Caco-2 (cell line): ENCODE measurements around the gene ATL1. TPM values are rescaled to one million over a fixed set of nuclear protein-coding genes. Genes with fewer than 3 reads are reported as not detected.

Experiments used
- BruUV-seq: library from RNA; stranded (reverse); fragments of 400-500 nt; replicated peaks from 2 replicates; lab custom pipeline; 2021; lab: Mats Ljungman, UMichigan
- CTCF ChIA-PET: fragments of 300-600 bp; sonication (Branson Sonifier 250); formaldehyde crosslinking; loops from one replicate; lab custom pipeline; 2022; ENCODE audit warnings: antibody characterized with exemption; lab: Charles Lee
- POLR2A ChIA-PET: fragments of 300-600 bp; sonication (Branson Sonifier 250); formaldehyde crosslinking; loops from one replicate; lab custom pipeline; 2022; ENCODE audit warnings: antibody characterized with exemption; lab: Charles Lee
- DNase-seq, 2 experiments: peaks; one replicate each; pipeline versions ENCODE4 v3.0.0 to v3.0.0-alpha.2; 2020 to 2022
- H3K27me3 ChIP-seq: replicated peaks from 2 replicates; pipeline ENCODE4 v1.6.0; 2011; ENCODE audit warnings: low read length; ENCODE audit not compliant: control insufficient read depth, insufficient read depth
- H3K36me3 ChIP-seq: 2 replicates; pipeline ENCODE4 v1.5.1; 2011; ENCODE audit warnings: low read length; ENCODE audit not compliant: control insufficient read depth, insufficient read depth
- H3K4me1 ChIP-seq: fragments of 250-450 bp; sonication (Bioruptor Pico); 2 replicates; pipeline ENCODE4 v1.5.1; 2020; ENCODE audit warnings: mild to moderate bottlenecking
- H3K4me3 ChIP-seq: 2 replicates; pipeline ENCODE4 v1.5.1; 2011; ENCODE audit warnings: low read depth, mild to moderate bottlenecking, control low read depth, low read length
- H3K9me3 ChIP-seq: fragments of 250-450 bp; sonication (Bioruptor Pico); 2 replicates; pipeline ENCODE4 v1.5.1; 2020; ENCODE audit warnings: mild to moderate bottlenecking, moderate library complexity
- H3K27ac Mint-ChIP-seq: one replicate; pipeline ENCODE4 v1.8.0; 2022; ENCODE audit warnings: mixed read lengths; ENCODE audit not compliant: unreplicated experiment
- H3K27me3 Mint-ChIP-seq: one replicate; pipeline ENCODE4 v1.8.0; 2022; ENCODE audit warnings: mixed read lengths; ENCODE audit not compliant: insufficient read depth, unreplicated experiment
- H3K36me3 Mint-ChIP-seq: one replicate; pipeline ENCODE4 v1.8.0; 2022; ENCODE audit warnings: mild to moderate bottlenecking, mixed read lengths; ENCODE audit not compliant: insufficient read depth, unreplicated experiment
- H3K4me1 Mint-ChIP-seq: one replicate; pipeline ENCODE4 v1.8.0; 2022; ENCODE audit warnings: low read depth, mixed read lengths; ENCODE audit not compliant: unreplicated experiment
- H3K4me3 Mint-ChIP-seq: one replicate; pipeline ENCODE4 v1.8.0; 2022; ENCODE audit warnings: mild to moderate bottlenecking, moderate library complexity, mixed read lengths; ENCODE audit not compliant: unreplicated experiment
- H3K9me3 Mint-ChIP-seq: one replicate; pipeline ENCODE4 v1.8.0; 2022; ENCODE audit warnings: mixed read lengths; ENCODE audit not compliant: unreplicated experiment
- intact Hi-C: fragments of 100-400 bp; cut with micrococcal nuclease; formaldehyde crosslinking; loops from one replicate; pipeline ENCODE4 v1.10.0; 2022; ENCODE audit not compliant: unreplicated experiment
- total RNA-seq: library from RNA; stranded (reverse); gene quantifications from 2 replicates; pipeline ENCODE4 v1.2.3, GENCODE V29; 2022
- TF ChIP-seq, protein P1 (sequence below), 2 experiments: fragments of 200-600 bp in 1 of 2; IDR thresholded peaks; 1 replicate in 1 of 2; 2 replicates in 1 of 2; pipeline versions ENCODE4 v1.5.1 to v1.8.0; 2011 to 2022; ENCODE audit warnings: antibody characterized with exemption in 1 of 2, control low read depth in 1 of 2, inconsistent platforms in 1 of 2, low read depth in 1 of 2, low read length in 1 of 2, mild to moderate bottlenecking in 1 of 2, moderate library complexity in 1 of 2; ENCODE audit not compliant: insufficient read depth in 1 of 2, severe bottlenecking in 1 of 2, unreplicated experiment in 1 of 2

ATL1 gene
- total RNA-seq, 1 experiment from 2014 or later: 1.1 TPM

- Histone ChIP-seq H3K4me3 (peak overlapping the region; percentile 75), H3K27me3 (no peaks in the 10 kb centered on the region), H3K36me3 (no peaks in the 10 kb centered on the region), H3K9me3 (no peaks in the 10 kb centered on the region), H3K4me1 (peaks cover 28% of the 10 kb centered on the region)
- Mint-ChIP-seq H3K4me1 (no peaks in the 10 kb centered on the region), H3K36me3 (peaks cover 21% of the 10 kb centered on the region), H3K9me3 (no peaks in the 10 kb centered on the region), H3K27ac (no peak overlapping the region), H3K4me3 (no peak overlapping the region), H3K27me3 (no peaks in the 10 kb centered on the region)
- TF ChIP-seq, protein P1, sequence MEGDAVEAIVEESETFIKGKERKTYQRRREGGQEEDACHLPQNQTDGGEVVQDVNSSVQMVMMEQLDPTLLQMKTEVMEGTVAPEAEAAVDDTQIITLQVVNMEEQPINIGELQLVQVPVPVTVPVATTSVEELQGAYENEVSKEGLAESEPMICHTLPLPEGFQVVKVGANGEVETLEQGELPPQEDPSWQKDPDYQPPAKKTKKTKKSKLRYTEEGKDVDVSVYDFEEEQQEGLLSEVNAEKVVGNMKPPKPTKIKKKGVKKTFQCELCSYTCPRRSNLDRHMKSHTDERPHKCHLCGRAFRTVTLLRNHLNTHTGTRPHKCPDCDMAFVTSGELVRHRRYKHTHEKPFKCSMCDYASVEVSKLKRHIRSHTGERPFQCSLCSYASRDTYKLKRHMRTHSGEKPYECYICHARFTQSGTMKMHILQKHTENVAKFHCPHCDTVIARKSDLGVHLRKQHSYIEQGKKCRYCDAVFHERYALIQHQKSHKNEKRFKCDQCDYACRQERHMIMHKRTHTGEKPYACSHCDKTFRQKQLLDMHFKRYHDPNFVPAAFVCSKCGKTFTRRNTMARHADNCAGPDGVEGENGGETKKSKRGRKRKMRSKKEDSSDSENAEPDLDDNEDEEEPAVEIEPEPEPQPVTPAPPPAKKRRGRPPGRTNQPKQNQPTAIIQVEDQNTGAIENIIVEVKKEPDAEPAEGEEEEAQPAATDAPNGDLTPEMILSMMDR (IDR thresholded peaks at IDR 0.05; ENCODE audit: insufficient read depth in 1 of 2, low read depth in 1 of 2, low read length in 1 of 2, severe bottlenecking in 1 of 2, unreplicated experiment in 1 of 2): no peak
- peak; percentile 48 to 50 for DNase-seq
- ChIA-PET CTCF (interaction anchor here (1.6 kb wide), 1 partner anchor 46 kb away, joined by 3 read pairs; no protein-coding TSS in a partner anchor), POLR2A (no interaction called here)
- intact Hi-C loops: no loop called here
- BruUV-seq: TSS peak; percentile 22
Measured at GRCh38 chr14:50666772-50667683, 107.1 kb downstream of the ATL1 start.

GRCh38 chr14:50667684-50667995 is 107.7 kb downstream of the ATL1 start:
- no peak overlapping the region for H3K27ac Mint-ChIP-seq
- H3K9me3 Mint-ChIP-seq: no peaks in the 10 kb centered on the region
- Histone ChIP-seq H3K4me3 (peak overlapping the region; percentile 75), H3K9me3 (no peaks in the 10 kb centered on the region), H3K4me1 (peaks cover 28% of the 10 kb centered on the region), H3K36me3 (no peaks in the 10 kb centered on the region), H3K27me3 (no peaks in the 10 kb centered on the region)
- H3K27me3 Mint-ChIP-seq: no peaks in the 10 kb centered on the region
- POLR2A ChIA-PET: interaction anchor here (0.6 to 1.0 kb wide), 2 partner anchors 10 to 1760 kb away, joined by 3 to 4 read pairs; no protein-coding TSS in a partner anchor
- BruUV-seq: no TSS peak
- CTCF ChIA-PET: interaction anchor here (1.1 kb wide), 1 partner anchor 106 kb away, joined by 5 read pairs; no protein-coding TSS in a partner anchor
- intact Hi-C loops: no loop called here
- peaks cover 21% of the 10 kb centered on the region for H3K36me3 Mint-ChIP-seq
- H3K4me3 Mint-ChIP-seq: no peak overlapping the region
- peak; percentile 67 to 74 for DNase-seq
- no peaks in the 10 kb centered on the region for H3K4me1 Mint-ChIP-seq
- TF ChIP-seq, protein P1 (IDR thresholded peaks at IDR 0.05; ENCODE audit: insufficient read depth in 1 of 2, low read depth in 1 of 2, low read length in 1 of 2, severe bottlenecking in 1 of 2, unreplicated experiment in 1 of 2): peak in 1 of 2 experiments; percentile 19

DNA sequence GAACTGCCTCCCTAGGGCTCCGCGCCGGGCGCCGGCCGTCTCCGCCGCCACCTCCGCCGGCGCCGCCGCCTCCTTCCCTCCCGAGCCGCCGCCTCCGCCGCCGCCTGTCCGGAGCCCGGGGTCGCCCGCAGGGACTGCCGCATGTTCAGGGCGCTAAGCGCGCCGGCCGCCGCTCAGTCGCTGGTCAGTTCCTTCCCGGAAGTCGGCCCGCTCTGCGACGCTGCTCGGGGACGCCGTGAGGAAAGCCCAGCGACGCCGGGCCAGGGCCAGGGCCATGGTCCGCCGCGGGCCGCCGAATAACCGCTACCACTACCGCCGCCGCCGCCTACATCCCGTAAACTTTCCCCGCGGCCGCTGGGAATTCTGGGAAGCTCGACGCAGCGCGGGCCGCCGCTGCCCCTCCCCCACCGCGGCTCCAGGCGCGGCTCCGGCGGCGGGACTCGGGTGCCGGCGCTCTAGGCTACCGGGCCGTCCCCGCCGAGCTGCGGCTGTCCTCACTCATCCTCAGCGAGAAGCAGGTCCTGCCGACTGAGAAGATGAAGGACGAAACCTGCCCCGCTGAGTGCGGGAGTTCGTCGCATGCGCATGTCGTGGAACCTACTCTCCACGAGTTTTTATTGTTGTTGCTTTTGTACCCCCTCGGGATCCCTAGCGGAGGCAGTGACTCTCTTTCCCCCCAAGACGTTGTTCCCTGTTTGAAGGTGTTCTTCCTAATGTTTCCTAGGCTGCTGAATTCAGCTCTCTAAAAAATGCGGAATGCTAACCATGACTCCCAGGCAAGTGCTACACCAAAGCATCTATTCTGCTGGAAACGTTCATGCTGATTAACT is 108.3 kb downstream of the ATL1 start, which contains the start of gene SAV1:
Gene SAV1 (minus strand): TSS at position 311 of the 830 bp plus-strand sequence. CDS start 339 bp downstream, outside the sequence.
- intact Hi-C loops: no loop called here
- TF ChIP-seq, protein P1 (IDR thresholded peaks at IDR 0.05; ENCODE audit: insufficient read depth in 1 of 2, low read depth in 1 of 2, low read length in 1 of 2, severe bottlenecking in 1 of 2, unreplicated experiment in 1 of 2): no peak
- BruUV-seq: no TSS peak
- Mint-ChIP-seq H3K4me1 (no peaks in the 10 kb centered on the region), H3K27me3 (no peaks in the 10 kb centered on the region), H3K36me3 (peaks cover 21% of the 10 kb centered on the region), H3K27ac (no peak within 1 kb of the TSS), H3K4me3 (no peak within 1 kb of the TSS), H3K9me3 (no peaks in the 10 kb centered on the region)
- H3K9me3 ChIP-seq: no peaks in the 10 kb centered on the region
- H3K4me1 ChIP-seq: peaks cover 28% of the 10 kb centered on the region
- peak; percentile 80 to 87 for DNase-seq
- H3K4me3 ChIP-seq: peak within 1 kb of the TSS; percentile 75
- POLR2A ChIA-PET: interaction anchor here (0.6 to 1.0 kb wide), 4 partner anchors 9 to 1759 kb away, joined by 3 to 4 read pairs (median 3); no protein-coding TSS in a partner anchor
- H3K36me3 ChIP-seq: no peaks in the 10 kb centered on the region
- no peaks in the 10 kb centered on the region for H3K27me3 ChIP-seq
- CTCF ChIA-PET: interaction anchor here (0.6 to 1.1 kb wide), 2 partner anchors 106 to 775 kb away, joined by 3 to 5 read pairs; partner anchors contain the start of gene ARF6
